ENCODE results near the gene TPST1.

The TPST1 gene

GRCh38 chr7:66239467-66239856, 34.3 kb downstream of the TPST1 start:
- no peak for DNase-seq

DNA sequence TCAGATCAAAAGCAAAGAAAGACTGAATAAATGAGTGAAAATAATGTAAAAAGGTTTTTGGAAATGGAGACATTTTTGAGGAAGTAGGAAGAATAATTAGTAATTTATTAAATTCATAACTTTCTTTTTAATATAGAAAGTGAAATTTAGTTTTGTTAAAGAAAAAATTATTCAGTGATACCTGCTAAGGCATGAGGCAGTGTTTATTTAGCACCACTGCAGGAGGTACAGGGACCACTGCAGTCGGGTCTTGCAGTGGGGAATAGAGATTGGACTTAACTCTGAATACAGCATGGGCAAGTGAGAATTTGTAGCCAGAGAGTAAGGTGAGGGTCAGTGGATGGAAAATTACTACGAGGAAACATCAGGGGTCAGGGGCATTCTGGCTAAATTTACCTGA, 39.9 kb downstream of the TPST1 start:
- no peak for DNase-seq

GRCh38 chr7:66246554-66247171, 41.5 kb downstream of the TPST1 start:
- no peak for DNase-seq

DNA sequence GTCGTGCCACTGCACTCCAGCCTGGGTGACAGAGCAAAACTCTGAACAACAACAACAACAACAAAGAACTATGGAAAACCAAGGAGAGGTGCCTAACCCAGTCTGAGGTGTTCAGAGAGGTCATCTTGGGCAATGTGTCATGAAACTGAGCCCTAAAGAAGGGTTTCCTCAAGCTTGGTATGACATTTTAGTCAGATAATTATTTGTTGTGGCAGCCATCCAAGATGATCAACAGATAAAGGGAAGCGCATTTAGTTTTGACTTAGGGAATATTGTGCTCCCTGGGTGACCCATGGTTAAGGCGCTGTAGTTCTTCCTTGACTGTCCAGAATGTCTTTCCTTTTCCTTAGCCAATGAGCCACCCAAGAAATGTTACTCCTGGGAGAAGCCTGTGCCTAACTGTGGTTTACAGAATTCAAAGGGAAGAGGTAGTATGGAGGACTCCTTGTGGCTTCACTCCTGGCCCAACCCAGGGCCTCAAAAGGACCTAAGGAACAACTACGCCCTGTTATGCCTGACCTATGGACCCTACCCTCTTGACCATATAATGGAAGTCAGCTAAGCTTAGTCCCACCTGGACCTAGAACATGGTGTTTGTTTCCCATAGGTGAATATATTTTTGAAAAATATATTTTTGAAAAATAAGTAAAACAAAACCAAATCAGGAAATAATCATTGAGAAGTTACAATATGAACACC, 42.4 kb downstream of the TPST1 start:
- DNase-seq, result no peak

GRCh38 chr7:66250711-66251110, 45.6 kb downstream of the TPST1 start:
- no peak for DNase-seq

- DNase-seq, result no peak
These were observed 50.5 kb downstream of the TPST1 start for GRCh38 chr7:66255534-66256100.

GRCh38 chr7:66256281-66256680, 51.1 kb downstream of the TPST1 start:
- no peak for DNase-seq

- no peak for DNase-seq
These were observed 52.3 kb downstream of the TPST1 start for GRCh38 chr7:66257481-66257880.

- DNase-seq, result no peak
These were observed 53.3 kb downstream of the TPST1 start for GRCh38 chr7:66258409-66258808.

DNA sequence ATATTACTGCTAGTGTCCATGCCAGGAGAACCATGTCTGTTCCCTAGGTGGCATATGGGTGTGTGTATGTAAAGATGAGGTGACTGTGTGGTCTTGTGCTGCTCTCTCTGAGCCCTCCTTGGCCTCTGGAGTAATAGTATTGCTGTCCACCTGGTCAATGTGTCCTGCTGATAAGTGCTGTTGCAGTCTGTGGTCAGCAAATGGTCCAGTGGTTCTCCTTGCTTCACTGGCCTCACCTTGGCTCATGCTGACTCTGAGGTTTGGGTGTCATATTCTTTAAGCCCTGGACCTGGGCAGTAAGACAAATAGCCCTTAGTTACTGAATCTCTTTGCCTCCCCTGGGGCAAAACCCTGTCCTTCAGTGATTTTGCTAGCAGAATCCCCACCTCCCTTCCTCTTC, 56.8 kb downstream of the TPST1 start:
- DNase-seq, result no peak

DNA sequence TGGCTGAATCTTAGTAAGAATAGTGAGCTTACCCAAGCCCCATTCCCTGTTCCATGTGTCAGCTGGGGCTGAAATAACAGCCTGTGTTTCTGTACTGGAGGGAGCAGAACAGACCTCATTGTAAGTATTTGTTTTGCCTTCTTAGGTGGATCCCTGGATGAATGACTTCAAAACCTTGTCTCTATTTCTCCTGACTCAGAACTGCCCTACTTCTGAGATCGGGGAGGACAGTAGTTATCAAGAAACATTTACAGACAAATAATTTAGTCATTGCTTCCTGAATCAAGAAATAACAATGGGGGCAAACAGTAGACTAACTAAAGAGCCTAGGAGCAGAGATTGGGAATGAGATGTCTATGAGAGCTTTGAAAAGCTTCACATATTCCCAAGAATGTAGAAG, 58.8 kb downstream of the TPST1 start:
- no peak for DNase-seq

DNA sequence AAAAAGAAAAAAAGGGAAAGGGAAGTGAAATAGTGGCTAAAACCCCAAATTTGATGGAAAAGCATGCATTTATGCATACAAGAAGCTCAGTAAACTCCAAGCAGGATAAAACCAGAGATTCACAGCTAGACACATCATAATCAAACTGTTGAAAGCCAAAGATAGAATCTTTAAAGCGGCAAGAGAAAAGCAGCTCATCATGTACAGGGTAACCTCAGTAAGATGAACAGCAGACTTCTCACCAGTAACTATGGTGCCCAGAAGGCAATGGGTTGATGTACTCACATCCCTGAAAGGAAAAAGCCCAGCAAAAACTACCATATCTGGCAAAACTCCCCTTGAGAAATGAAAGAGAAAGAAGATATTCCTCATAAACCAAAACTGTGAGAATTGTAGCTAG, 60.4 kb downstream of the TPST1 start:
- no peak for DNase-seq

GRCh38 chr7:66267249-66267648, 62.1 kb downstream of the TPST1 start:
- no peak for DNase-seq

GRCh38 chr7:66269978-66270377, 64.8 kb downstream of the TPST1 start:
- no peak for DNase-seq

DNA sequence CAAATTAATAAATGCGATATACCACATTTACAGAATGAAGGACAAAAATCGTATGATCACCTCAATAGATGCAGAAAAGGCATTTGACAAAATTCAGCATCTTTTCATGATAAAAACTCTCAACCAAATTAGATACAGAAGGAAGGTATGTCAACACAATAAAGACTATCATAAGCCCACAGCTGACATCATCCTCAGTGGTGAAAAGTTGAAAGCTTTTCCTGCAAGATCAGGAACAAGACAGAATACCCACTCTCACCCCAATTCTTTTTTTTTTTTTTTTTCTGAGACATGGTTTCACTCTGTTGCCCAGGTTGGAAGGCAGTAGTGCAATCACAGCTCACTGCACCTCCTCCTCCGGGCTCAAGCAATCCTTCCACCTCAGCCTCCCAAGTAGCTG, 67.2 kb downstream of the TPST1 start:
- no peak for DNase-seq

DNA sequence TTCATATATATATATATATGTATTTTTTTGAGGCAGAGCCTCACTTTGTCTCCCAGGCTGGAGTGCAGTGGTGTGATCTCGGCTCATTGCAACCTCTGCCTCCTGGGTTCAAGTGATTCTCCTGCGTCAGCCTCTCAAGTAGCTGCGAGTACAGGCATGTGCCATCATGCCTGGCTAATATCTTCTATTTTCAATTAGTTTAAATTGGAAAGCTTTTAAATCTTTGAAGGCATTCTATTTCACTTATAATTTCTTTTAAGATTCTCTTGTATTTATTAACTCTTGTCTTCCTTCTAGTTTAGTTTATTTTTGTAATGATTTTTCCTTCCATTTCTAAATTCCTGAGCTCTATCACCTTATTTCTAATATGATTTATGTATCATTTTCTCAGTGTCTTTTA, 71.2 kb downstream of the TPST1 start:
- no peak for DNase-seq

GRCh38 chr7:66277492-66277891, 72.4 kb downstream of the TPST1 start:
- no peak for DNase-seq

DNA sequence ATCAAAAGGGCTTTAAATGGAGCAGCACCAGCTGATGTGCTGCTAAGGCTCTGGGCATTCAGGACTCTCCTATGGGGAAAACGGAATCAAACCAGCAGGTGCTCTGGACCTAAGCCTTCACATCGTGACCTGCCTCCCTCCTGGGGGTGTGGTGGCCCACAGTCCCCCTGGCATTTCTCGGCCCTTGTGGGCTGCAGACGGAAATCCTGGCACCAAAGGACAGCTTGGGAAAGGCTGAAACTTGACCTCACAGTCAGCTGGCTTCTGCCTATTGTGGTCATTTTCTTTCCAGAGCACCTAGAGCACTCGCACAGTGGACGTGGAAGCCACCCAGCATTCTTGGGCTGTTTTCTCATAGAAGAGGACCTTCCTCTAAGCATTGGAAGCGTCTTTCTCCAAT, 74.8 kb downstream of the TPST1 start:
- no peak for DNase-seq

DNA sequence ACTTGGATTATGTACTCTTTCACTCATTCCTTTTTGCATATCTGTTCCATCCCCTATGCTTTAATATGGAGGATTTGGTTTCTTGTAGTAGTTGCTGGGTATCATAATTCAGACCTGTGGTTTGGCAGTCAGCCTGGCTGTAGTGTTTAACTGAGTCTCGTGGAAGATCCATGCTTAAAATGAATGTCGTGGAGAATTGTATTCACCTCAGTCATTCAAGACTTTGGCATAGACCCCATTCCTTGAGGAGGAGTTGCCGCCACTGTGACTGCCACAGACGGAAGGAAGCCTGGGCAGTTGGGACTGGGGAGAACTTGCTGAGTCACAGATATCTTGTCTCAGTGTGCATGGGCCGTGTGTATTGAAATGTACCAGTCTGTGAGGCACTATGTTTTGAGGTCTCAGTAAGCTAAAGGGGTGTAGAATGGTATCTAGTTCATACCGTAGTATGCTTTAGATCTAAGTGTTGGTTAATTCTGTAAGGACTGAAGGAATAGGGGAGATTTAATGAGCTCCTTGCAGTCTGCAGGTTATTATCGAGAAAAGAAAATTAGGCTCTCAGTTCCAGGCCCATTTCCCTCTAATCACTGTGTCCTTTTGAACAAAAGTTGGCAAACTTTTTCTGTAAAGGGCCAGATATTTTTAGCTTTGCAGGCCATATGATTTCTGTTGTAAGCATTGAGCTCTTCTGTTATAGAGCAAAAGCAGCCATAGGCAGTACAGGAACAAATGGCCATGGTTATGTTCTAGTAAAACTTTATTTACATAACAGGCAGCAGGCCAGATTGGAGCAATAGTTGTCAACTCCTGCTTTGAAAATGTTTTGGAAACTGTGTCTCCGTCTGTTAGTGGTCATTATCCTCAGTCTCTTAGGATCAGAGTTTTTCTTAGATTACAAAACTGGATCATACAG, 76.8 kb downstream of the TPST1 start:
- DNase-seq, result no peak

- DNase-seq, result no peak
These were observed 77.4 kb downstream of the TPST1 start for GRCh38 chr7:66282591-66282935.

DNA sequence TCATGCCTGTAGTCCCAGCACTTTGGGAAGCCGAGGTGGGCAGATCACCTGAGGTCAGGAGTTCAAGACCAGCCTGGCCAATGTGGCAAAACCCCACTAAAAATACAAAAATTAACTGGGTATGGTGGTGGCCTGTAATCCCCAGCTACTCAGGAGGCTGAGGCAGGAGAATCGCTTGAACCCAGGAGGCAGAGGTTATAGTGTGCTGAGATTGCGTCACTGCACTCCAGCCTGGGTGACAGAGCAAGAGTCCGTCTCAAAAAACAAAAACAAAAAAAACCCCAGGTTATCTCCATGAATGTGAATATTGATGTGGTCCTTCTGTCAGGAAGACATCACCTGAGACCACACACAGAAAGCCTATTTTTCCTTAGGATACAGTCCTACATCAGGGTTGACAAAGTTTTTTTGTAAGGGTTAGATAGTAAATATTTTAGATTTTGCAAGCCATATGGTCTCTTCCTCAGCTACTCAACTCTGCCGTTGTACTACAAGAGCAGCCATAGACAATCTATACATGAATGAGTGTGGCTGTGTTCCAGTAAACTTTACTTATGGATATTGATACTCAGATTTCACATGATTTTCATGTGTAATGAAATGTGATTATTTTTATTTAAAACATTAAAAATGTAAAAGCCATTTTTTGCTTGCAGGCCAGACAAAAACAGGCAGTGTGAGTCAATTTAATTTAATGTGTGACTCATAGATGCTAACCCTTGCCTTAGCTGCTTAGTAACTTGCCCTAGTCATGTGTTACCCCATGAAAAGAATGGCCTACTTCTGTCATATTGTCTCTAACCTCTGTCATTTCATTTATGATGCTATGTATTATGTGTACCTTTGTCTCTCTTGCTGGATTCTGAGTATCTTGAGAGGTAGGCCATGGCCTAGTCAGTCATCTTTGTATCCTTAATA, 78.1 kb downstream of the TPST1 start:
- DNase-seq, result no peak

- DNase-seq, result no peak
These were observed 90.9 kb downstream of the TPST1 start for GRCh38 chr7:66296001-66296521.
